ENCODE measurements around the gene SLC15A3. TPM values are rescaled to one million over a fixed set of nuclear protein-coding genes. Genes with fewer than 3 reads are reported as not detected.

Gene SLC15A3
- total and polyA plus RNA-seq, 2 experiments from 2014 or later = 14.2 to 15.8 TPM

DNA sequence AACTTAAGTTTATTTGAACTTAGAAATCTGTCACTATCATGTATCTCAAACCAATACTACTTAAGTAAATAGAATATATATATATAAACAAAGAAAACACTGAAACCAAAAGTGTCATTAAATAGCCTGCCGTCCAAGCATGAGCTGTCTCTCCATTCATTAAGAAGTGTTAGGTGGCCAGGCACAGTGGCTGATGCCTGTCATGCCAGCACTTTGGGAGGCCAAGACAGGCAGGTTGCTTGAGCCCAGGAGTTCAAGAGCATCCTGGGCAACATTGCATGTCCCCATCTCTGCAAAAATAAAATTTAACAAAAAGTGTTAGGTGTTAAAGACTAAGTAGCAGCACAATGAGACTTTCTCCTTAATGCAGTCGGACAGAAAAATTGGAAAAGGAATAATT is 33.5 kb upstream of the SLC15A3 start (continued):
- TF ChIP-seq, protein P1, sequence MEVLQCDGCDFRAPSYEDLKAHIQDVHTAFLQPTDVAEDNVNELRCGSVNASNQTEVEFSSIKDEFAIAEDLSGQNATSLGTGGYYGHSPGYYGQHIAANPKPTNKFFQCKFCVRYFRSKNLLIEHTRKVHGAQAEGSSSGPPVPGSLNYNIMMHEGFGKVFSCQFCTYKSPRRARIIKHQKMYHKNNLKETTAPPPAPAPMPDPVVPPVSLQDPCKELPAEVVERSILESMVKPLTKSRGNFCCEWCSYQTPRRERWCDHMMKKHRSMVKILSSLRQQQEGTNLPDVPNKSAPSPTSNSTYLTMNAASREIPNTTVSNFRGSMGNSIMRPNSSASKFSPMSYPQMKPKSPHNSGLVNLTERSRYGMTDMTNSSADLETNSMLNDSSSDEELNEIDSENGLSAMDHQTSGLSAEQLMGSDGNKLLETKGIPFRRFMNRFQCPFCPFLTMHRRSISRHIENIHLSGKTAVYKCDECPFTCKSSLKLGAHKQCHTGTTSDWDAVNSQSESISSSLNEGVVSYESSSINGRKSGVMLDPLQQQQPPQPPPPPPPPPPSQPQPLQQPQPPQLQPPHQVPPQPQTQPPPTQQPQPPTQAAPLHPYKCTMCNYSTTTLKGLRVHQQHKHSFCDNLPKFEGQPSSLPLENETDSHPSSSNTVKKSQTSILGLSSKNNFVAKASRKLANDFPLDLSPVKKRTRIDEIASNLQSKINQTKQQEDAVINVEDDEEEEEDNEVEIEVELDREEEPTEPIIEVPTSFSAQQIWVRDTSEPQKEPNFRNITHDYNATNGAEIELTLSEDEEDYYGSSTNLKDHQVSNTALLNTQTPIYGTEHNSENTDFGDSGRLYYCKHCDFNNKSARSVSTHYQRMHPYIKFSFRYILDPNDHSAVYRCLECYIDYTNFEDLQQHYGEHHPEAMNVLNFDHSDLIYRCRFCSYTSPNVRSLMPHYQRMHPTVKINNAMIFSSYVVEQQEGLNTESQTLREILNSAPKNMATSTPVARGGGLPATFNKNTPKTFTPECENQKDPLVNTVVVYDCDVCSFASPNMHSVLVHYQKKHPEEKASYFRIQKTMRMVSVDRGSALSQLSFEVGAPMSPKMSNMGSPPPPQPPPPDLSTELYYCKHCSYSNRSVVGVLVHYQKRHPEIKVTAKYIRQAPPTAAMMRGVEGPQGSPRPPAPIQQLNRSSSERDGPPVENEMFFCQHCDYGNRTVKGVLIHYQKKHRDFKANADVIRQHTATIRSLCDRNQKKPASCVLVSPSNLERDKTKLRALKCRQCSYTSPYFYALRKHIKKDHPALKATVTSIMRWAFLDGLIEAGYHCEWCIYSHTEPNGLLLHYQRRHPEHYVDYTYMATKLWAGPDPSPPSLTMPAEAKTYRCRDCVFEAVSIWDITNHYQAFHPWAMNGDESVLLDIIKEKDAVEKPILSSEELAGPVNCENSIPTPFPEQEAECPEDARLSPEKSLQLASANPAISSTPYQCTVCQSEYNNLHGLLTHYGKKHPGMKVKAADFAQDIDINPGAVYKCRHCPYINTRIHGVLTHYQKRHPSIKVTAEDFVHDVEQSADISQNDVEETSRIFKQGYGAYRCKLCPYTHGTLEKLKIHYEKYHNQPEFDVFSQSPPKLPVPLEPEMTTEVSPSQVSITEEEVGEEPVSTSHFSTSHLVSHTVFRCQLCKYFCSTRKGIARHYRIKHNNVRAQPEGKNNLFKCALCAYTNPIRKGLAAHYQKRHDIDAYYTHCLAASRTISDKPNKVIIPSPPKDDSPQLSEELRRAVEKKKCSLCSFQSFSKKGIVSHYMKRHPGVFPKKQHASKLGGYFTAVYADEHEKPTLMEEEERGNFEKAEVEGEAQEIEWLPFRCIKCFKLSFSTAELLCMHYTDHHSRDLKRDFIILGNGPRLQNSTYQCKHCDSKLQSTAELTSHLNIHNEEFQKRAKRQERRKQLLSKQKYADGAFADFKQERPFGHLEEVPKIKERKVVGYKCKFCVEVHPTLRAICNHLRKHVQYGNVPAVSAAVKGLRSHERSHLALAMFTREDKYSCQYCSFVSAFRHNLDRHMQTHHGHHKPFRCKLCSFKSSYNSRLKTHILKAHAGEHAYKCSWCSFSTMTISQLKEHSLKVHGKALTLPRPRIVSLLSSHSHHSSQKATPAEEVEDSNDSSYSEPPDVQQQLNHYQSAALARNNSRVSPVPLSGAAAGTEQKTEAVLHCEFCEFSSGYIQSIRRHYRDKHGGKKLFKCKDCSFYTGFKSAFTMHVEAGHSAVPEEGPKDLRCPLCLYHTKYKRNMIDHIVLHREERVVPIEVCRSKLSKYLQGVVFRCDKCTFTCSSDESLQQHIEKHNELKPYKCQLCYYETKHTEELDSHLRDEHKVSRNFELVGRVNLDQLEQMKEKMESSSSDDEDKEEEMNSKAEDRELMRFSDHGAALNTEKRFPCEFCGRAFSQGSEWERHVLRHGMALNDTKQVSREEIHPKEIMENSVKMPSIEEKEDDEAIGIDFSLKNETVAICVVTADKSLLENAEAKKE (CRISPR knock-in tag; IDR thresholded peaks at IDR 0.05) = no peak
- TF ChIP-seq, protein P2, sequence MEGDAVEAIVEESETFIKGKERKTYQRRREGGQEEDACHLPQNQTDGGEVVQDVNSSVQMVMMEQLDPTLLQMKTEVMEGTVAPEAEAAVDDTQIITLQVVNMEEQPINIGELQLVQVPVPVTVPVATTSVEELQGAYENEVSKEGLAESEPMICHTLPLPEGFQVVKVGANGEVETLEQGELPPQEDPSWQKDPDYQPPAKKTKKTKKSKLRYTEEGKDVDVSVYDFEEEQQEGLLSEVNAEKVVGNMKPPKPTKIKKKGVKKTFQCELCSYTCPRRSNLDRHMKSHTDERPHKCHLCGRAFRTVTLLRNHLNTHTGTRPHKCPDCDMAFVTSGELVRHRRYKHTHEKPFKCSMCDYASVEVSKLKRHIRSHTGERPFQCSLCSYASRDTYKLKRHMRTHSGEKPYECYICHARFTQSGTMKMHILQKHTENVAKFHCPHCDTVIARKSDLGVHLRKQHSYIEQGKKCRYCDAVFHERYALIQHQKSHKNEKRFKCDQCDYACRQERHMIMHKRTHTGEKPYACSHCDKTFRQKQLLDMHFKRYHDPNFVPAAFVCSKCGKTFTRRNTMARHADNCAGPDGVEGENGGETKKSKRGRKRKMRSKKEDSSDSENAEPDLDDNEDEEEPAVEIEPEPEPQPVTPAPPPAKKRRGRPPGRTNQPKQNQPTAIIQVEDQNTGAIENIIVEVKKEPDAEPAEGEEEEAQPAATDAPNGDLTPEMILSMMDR (conservative IDR thresholded peaks at IDR 0.05; ENCODE audit: low read depth in 2 of 2) = no peak

DNA sequence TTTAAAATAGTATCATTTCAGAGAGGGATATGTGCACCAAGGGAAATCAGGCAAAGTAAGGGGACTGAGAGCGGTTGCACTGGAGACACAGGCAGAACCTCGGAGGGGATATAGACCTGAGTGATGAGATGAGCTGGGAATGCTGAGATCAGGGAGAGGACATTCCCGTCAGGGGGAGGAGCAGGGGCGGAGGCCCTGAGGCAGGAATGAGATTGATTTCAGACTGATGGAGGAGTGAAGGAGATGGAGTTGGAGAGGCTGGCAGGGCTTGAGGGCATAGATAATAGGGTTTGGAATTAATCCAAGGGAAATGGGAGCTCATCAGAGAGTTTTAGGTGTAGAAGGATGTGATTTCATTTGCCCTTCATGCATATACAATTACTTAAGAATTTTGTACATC is 32.7 kb upstream of the SLC15A3 start:
- Mint-ChIP-seq H3K27ac (no peak overlapping the region), H3K27me3 (ENCODE audit: insufficient read depth, low read depth, poor library complexity) (peaks cover 5% of the 10 kb centered on the region), H3K9me3 (no peaks in the 10 kb centered on the region), H3K4me1 (no peaks in the 10 kb centered on the region), H3K36me3 (ENCODE audit: low read depth) (no peaks in the 10 kb centered on the region), H3K4me3 (no peak overlapping the region)
- H3K4me1 ChIP-seq (ENCODE audit: insufficient read depth) = no peaks in the 10 kb centered on the region
- no peak overlapping the region for H3K27ac ChIP-seq (ENCODE audit: low read depth)
- TF ChIP-seq ZNF331 (CRISPR knock-in tag; IDR thresholded peaks at IDR 0.05; ENCODE audit: low read depth) (no peak), POLR2AphosphoS5 (IDR thresholded peaks at IDR 0.05; ENCODE audit: low read depth) (no peak), NANOG (IDR thresholded peaks at IDR 0.05; ENCODE audit: borderline replicate concordance) (no peak), EZH2 (IDR thresholded peaks at IDR 0.05; ENCODE audit: low read depth, unreplicated experiment) (no peak), STAT1 (IDR thresholded peaks at IDR 0.05; ENCODE audit: unreplicated experiment) (no peak), CREB1 (CRISPR knock-in tag; IDR thresholded peaks at IDR 0.05; ENCODE audit: low read depth) (no peak)
- TF ChIP-seq, protein P3, sequence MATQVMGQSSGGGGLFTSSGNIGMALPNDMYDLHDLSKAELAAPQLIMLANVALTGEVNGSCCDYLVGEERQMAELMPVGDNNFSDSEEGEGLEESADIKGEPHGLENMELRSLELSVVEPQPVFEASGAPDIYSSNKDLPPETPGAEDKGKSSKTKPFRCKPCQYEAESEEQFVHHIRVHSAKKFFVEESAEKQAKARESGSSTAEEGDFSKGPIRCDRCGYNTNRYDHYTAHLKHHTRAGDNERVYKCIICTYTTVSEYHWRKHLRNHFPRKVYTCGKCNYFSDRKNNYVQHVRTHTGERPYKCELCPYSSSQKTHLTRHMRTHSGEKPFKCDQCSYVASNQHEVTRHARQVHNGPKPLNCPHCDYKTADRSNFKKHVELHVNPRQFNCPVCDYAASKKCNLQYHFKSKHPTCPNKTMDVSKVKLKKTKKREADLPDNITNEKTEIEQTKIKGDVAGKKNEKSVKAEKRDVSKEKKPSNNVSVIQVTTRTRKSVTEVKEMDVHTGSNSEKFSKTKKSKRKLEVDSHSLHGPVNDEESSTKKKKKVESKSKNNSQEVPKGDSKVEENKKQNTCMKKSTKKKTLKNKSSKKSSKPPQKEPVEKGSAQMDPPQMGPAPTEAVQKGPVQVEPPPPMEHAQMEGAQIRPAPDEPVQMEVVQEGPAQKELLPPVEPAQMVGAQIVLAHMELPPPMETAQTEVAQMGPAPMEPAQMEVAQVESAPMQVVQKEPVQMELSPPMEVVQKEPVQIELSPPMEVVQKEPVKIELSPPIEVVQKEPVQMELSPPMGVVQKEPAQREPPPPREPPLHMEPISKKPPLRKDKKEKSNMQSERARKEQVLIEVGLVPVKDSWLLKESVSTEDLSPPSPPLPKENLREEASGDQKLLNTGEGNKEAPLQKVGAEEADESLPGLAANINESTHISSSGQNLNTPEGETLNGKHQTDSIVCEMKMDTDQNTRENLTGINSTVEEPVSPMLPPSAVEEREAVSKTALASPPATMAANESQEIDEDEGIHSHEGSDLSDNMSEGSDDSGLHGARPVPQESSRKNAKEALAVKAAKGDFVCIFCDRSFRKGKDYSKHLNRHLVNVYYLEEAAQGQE (IDR thresholded peaks at IDR 0.05; ENCODE audit: unreplicated experiment) = no peak
- ATAC-seq (peak; percentile 35; the same call in 2 of the 3 replicates), DNase-seq (ENCODE audit: low spot score) (no peak)
- no peaks in the 10 kb centered on the region for H3F3A ChIP-seq (replicated peaks; ENCODE audit: low read depth)
- H3K4me2 ChIP-seq = no peak overlapping the region
- H4K20me1 ChIP-seq (replicated peaks; ENCODE audit: insufficient read depth) = no peaks in the 10 kb centered on the region
- no peaks in the 10 kb centered on the region for H3K79me2 ChIP-seq (replicated peaks; ENCODE audit: insufficient read depth)
- no peak overlapping the region for H3K4me3 ChIP-seq
- no peaks in the 10 kb centered on the region for H3K36me3 ChIP-seq (ENCODE audit: insufficient read depth)
- H3K27me3 ChIP-seq (ENCODE audit: insufficient read depth) = no peaks in the 10 kb centered on the region
- H3K9me2 ChIP-seq (ENCODE audit: insufficient read depth) = no peaks in the 10 kb centered on the region
- H2AFZ ChIP-seq = no peak overlapping the region
